Lower lobe of right lung (tissue), 2 donors: ENCODE measurements around the gene LRRC15. TPM values are rescaled to one million over a fixed set of nuclear protein-coding genes. Genes with fewer than 3 reads are reported as not detected.
A peak's percentile ranks its signal among the peaks of the same experiment; 100 is the strongest.

Experiments used
- ATAC-seq, 2 donors: fragments of 200-7000 bp; cut with Tn5 transposase; one replicate each; pipeline ENCODE4 v1.9.1; 2020 to 2022; ENCODE audit warnings: mild to moderate bottlenecking in 2 of 2, moderate library complexity in 2 of 2
- DNase-seq: peaks from one replicate; pipeline ENCODE4 v3.0.0-alpha.2; 2020
- H3K27ac ChIP-seq: fragments of 200-600 bp; one replicate; pipeline ENCODE4 v1.8.0; 2022
- H3K27me3 ChIP-seq: fragments of 200-600 bp; one replicate; pipeline ENCODE4 v1.8.0; 2022; ENCODE audit warnings: low read depth
- H3K36me3 ChIP-seq: fragments of 200-600 bp; one replicate; pipeline ENCODE4 v1.8.0; 2022; ENCODE audit warnings: mild to moderate bottlenecking
- H3K4me1 ChIP-seq: fragments of 200-600 bp; one replicate; pipeline ENCODE4 v1.8.0; 2022
- H3K4me3 ChIP-seq: fragments of 200-600 bp; one replicate; pipeline ENCODE4 v1.8.0; 2022; ENCODE audit warnings: mild to moderate bottlenecking
- H3K9me3 ChIP-seq: fragments of 200-600 bp; one replicate; pipeline ENCODE4 v1.8.0; 2022
- CTCF ChIP-seq: fragments of 200-600 bp; IDR thresholded peaks from one replicate; pipeline ENCODE4 v1.8.0; 2022; ENCODE audit warnings: antibody characterized with exemption, mild to moderate bottlenecking
- intact Hi-C: fragments of 100-400 bp; cut with DNase I; formaldehyde crosslinking; loops from one replicate; pipeline ENCODE4 v1.11.0; 2022
- total RNA-seq: library from RNA; stranded (reverse); fragmentation: NEBNext Ultra II Directional; extraction: Animal tissue kit (Norgen Biotek cat#: 25700); gene quantifications from one replicate; pipeline ENCODE4 v1.2.1, GENCODE V29; 2021
- donor health status: DM: no; HTN: yes; CAD: no; lungs with severe emphysema.

Gene LRRC15
- total RNA-seq, 1 donor from 2014 or later = 0.24 TPM

- Histone ChIP-seq H3K9me3 (no peaks in the 10 kb centered on the region), H3K27me3 (peaks cover 16% of the 10 kb centered on the region), H3K4me1 (peaks cover 7% of the 10 kb centered on the region), H3K36me3 (no peaks in the 10 kb centered on the region), H3K27ac (no peak overlapping the region), H3K4me3 (no peak overlapping the region)
- TF ChIP-seq CTCF = no peak
- ATAC-seq (no peak), DNase-seq (no peak)
- intact Hi-C loops = no loop called here
Observed at GRCh38 chr3:194382196-194382891, 12.8 kb upstream of the LRRC15 start.

GRCh38 chr3:194381460-194381875 is 11.9 kb upstream of the LRRC15 start:
- intact Hi-C loops = no loop called here
- ATAC-seq = peak; percentile 53 to 63
- TF ChIP-seq CTCF = no peak
- Histone ChIP-seq H3K27ac (no peak overlapping the region), H3K4me3 (no peak overlapping the region), H3K4me1 (peaks cover 7% of the 10 kb centered on the region), H3K27me3 (peaks cover 20% of the 10 kb centered on the region), H3K9me3 (no peaks in the 10 kb centered on the region), H3K36me3 (no peaks in the 10 kb centered on the region)
- DNase-seq = no peak

GRCh38 chr3:194380326-194380725 is 10.8 kb upstream of the LRRC15 start:
- H3K27me3 ChIP-seq = peaks cover 20% of the 10 kb centered on the region
- TF ChIP-seq CTCF = no peak
- H3K27ac ChIP-seq = no peak overlapping the region
- H3K9me3 ChIP-seq = no peaks in the 10 kb centered on the region
- intact Hi-C loops = no loop called here
- ATAC-seq (no peak), DNase-seq (no peak)
- no peak overlapping the region for H3K4me3 ChIP-seq
- H3K4me1 ChIP-seq = peaks cover 7% of the 10 kb centered on the region
- H3K36me3 ChIP-seq = no peaks in the 10 kb centered on the region

- Histone ChIP-seq H3K9me3 (no peaks in the 10 kb centered on the region), H3K27ac (no peak overlapping the region), H3K4me1 (peaks cover 7% of the 10 kb centered on the region), H3K4me3 (no peak overlapping the region), H3K36me3 (no peaks in the 10 kb centered on the region), H3K27me3 (peaks cover 20% of the 10 kb centered on the region)
- TF ChIP-seq CTCF = no peak
- intact Hi-C loops = no loop called here
- no peak for DNase-seq
- ATAC-seq = no peak
Observed at GRCh38 chr3:194379651-194380050, 10.1 kb upstream of the LRRC15 start.

- ATAC-seq = no peak
- no peak for DNase-seq
- Histone ChIP-seq H3K27ac (no peak overlapping the region), H3K4me1 (peaks cover 7% of the 10 kb centered on the region), H3K36me3 (no peaks in the 10 kb centered on the region), H3K4me3 (no peak overlapping the region), H3K9me3 (no peaks in the 10 kb centered on the region), H3K27me3 (peaks cover 20% of the 10 kb centered on the region)
- intact Hi-C loops = no loop called here
- no peak for TF ChIP-seq CTCF
Observed at GRCh38 chr3:194379231-194379630, 9.7 kb upstream of the LRRC15 start.
